Keratinocyte (primary cell): Measurements from ENCODE around the gene CUX1.

Experiments used
- CTCF ChIP-seq, 3 experiments: IDR thresholded peaks in 1 of 3; conservative IDR thresholded peaks in 1 of 3; optimal IDR thresholded peaks in 1 of 3; 2 replicates in 2 of 3; 3 replicates in 1 of 3; pipeline versions ENCODE3 to v1.5.1; 2011; ENCODE audit warnings: low read length in 3 of 3, mild to moderate bottlenecking in 3 of 3, moderate library complexity in 2 of 3, control low read depth in 1 of 3, inconsistent platforms in 1 of 3; ENCODE audit not compliant: insufficient read depth in 2 of 3; ENCODE audit errors: extremely low read depth in 1 of 3
- EZH2 ChIP-seq: IDR thresholded peaks from one replicate; pipeline ENCODE4 v1.6.1; 2012; ENCODE audit warnings: inconsistent platforms, mild to moderate bottlenecking, low read length, moderate library complexity

- TF ChIP-seq CTCF (optimal IDR thresholded peaks at IDR 0.05 in 1 of 3, IDR thresholded peaks at IDR 0.05 in 1 of 3, conservative IDR thresholded peaks at IDR 0.05 in 1 of 3; ENCODE audit: extremely low read depth in 1 of 3, insufficient read depth in 2 of 3, low read length in 3 of 3) (no peak), EZH2 (no peak)
These were observed 371.3 kb downstream of the CUX1 start for GRCh38 chr7:102188746-102189145.
